ENCODE data around the gene USP25. TPM values are rescaled to one million over a fixed set of nuclear protein-coding genes. Genes with fewer than 3 reads are reported as not detected.

The USP25 gene
- total and polyA plus RNA-seq, 9 of the 15 experiments (the other 6 are each of a cell fraction or from before 2014, with no cell fraction given): 7.8 to 44.9 (median 31.4) TPM

GRCh38 chr21:15731243-15731613, 1.4 kb downstream of the USP25 start:
- peak overlapping the region; percentile 72 for H3K4me3 ChIP-seq
- no peaks in the 10 kb centered on the region for H3K36me3 ChIP-seq (ENCODE audit: control insufficient read depth, insufficient read depth, low read length)
- H3K9ac ChIP-seq (ENCODE audit: insufficient read depth in 1 of 2, low read depth in 2 of 2, low read length in 2 of 2): peak overlapping the region in 1 of 2 experiments; percentile 92; a peak in 2 of 4 replicates
- H4K20me1 ChIP-seq (replicated peaks; ENCODE audit: control insufficient read depth, insufficient read depth, low read length): 0 out of 2 replicates have a peak, but pooled peaks cover 4% of the 10 kb centered on the region
- ChIA-PET CTCF (ENCODE audit: low intra/inter-chr PET ratio) (no interaction called here), POLR2A (interaction anchor here (1.5 kb wide), 1 partner anchor 11 kb away, joined by 7 read pairs; no protein-coding TSS in a partner anchor)
- in situ Hi-C loops (cut with MboI): no loop called here
- intact Hi-C loops (cut with micrococcal nuclease): loop anchor here (1.0 to 10.0 kb wide), 2 partner anchors 95 to 976 kb away; no protein-coding TSS in a partner anchor
- H3K9me1 ChIP-seq (ENCODE audit: control insufficient read depth, insufficient read depth, low read length): no peaks in the 10 kb centered on the region
- H2AFZ ChIP-seq (ENCODE audit: low read depth, low read length): no peak overlapping the region
- 0% methylated on average over 4 of the region's 4 CpGs for WGBS (ENCODE audit: insufficient coverage, low coverage, missing lambda C conversion rate)
- peak overlapping the region; percentile 90 for H3K4me2 ChIP-seq (ENCODE audit: insufficient read depth, low read length)
- H3K79me2 ChIP-seq (ENCODE audit: control insufficient read depth, insufficient read depth, low read length): peaks cover 60% of the 10 kb centered on the region
- ATAC-seq: peak; percentile 57
- peak overlapping the region; percentile 90 for H3K27ac ChIP-seq (ENCODE audit: extremely low read depth, low read depth, low read length)
- BruUV-seq (replicated peaks): TSS peak; percentile 46
- peak; percentile 40 for FAIRE-seq
- DNase-seq (ENCODE audit: extremely low read depth in 1 of 4, low spot score in 3 of 4): peak in 2 of 4 experiments; percentile 43 to 51
- no peaks in the 10 kb centered on the region for H3K9me3 ChIP-seq (replicated peaks; ENCODE audit: control insufficient read depth, insufficient read depth, low read depth, low read length)
- no peaks in the 10 kb centered on the region for H3K27me3 ChIP-seq (ENCODE audit: control insufficient read depth in 2 of 2, insufficient read depth in 2 of 2, low read length in 2 of 2)
- H3K4me1 ChIP-seq (replicated peaks in 1 of 2; ENCODE audit: control insufficient read depth in 2 of 2, insufficient read depth in 2 of 2, low read length in 2 of 2): peaks cover 7 to 14% of the 10 kb centered on the region in 2 experiments; a peak in 4 of 5 replicates
- TF ChIP-seq TAF9B (IDR thresholded peaks at IDR 0.05; ENCODE audit: partially characterized antibody) (no peak), HCFC1 (IDR thresholded peaks at IDR 0.05; ENCODE audit: low read depth, low read length) (no peak), AFF1 (IDR thresholded peaks at IDR 0.05; ENCODE audit: low read depth in 1 of 2, partially characterized antibody in 2 of 2) (no peak), ZFP36 (IDR thresholded peaks at IDR 0.05; ENCODE audit: low read depth, low read length, partially characterized antibody) (no peak), ZSCAN32 (CRISPR knock-in tag; IDR thresholded peaks at IDR 0.05) (no peak), ZNF780A (CRISPR knock-in tag; IDR thresholded peaks at IDR 0.05) (no peak), TCF7 (IDR thresholded peaks at IDR 0.05; ENCODE audit: borderline replicate concordance) (no peak), SMARCC2 (IDR thresholded peaks at IDR 0.05; ENCODE audit: low read depth) (0 out of 2 replicates have a peak, but pooled peaks have one; percentile 22), SMC3 (conservative IDR thresholded peaks at IDR 0.05; ENCODE audit: insufficient read depth, low read depth, low read length) (no peak), SIN3A (IDR thresholded peaks at IDR 0.05; ENCODE audit: borderline replicate concordance in 2 of 2, control insufficient read depth in 1 of 2, low read depth in 2 of 2, low read length in 2 of 2) (no peak), RAD51 (IDR thresholded peaks at IDR 0.05; ENCODE audit: borderline replicate concordance, low read depth) (no peak), CHCHD3 (CRISPR knock-in tag; IDR thresholded peaks at IDR 0.05) (no peak), MAZ (CRISPR knock-in tag; conservative IDR thresholded peaks at IDR 0.05 in 1 of 2, IDR thresholded peaks at IDR 0.05 in 1 of 2) (no peak), XRCC4 (IDR thresholded peaks at IDR 0.05; ENCODE audit: extremely low read depth, insufficient read depth, insufficient read length) (no peak), ZNF232 (CRISPR knock-in tag; IDR thresholded peaks at IDR 0.05) (no peak), KDM1A (IDR thresholded peaks at IDR 0.05) (peak in 1 of 2 experiments; percentile 9; a peak in 1 of 4 replicates), ZNF121 (CRISPR knock-in tag; conservative IDR thresholded peaks at IDR 0.05) (no peak), ZNF311 (CRISPR knock-in tag; IDR thresholded peaks at IDR 0.05) (no peak), PHF20 (IDR thresholded peaks at IDR 0.05; ENCODE audit: partially characterized antibody) (no peak), RHOXF2B (CRISPR knock-in tag; conservative IDR thresholded peaks at IDR 0.05) (no peak)
